ENCODE data around the gene HMCN1. TPM values are rescaled to one million over a fixed set of nuclear protein-coding genes. Genes with fewer than 3 reads are reported as not detected.

Gene HMCN1
- total RNA-seq, 4 donors from 2014 or later, result 53.0 to 87.9 (median 76.8) TPM

GRCh38 chr1:185869590-185869989 is 135.4 kb downstream of the HMCN1 start:
- WGBS, result 33% methylated on average over 2 of the region's 2 CpGs
- peaks cover 0 to 14% (median 0%) of the 10 kb centered on the region in 4 donors for H3K36me3 ChIP-seq
- no peak for DNase-seq (ENCODE audit: extremely low spot score)
- H3K4me1 ChIP-seq, result peaks cover 0 to 29% (median 16%) of the 10 kb centered on the region in 4 donors
- intact Hi-C loops (cut with DNase I), result no loop called here
- no peak overlapping the region for H3K27ac ChIP-seq (replicated peaks in 1 of 4)
- TF ChIP-seq POLR2AphosphoS5 (IDR thresholded peaks at IDR 0.05), result no peak
- no peak for TF ChIP-seq POLR2A (IDR thresholded peaks at IDR 0.05; ENCODE audit: low read depth)
- TF ChIP-seq CTCF (IDR thresholded peaks at IDR 0.05), result no peak
- no peak for TF ChIP-seq EP300 (IDR thresholded peaks at IDR 0.05)
- no peaks in the 10 kb centered on the region for H3K9me3 ChIP-seq
- no peaks in the 10 kb centered on the region for H3K27me3 ChIP-seq
- H3K4me3 ChIP-seq, result no peak overlapping the region

- 82% methylated on average over 2 of the region's 2 CpGs for WGBS
- Histone ChIP-seq H3K36me3 (peaks cover 0 to 10% (median 0%) of the 10 kb centered on the region in 4 donors), H3K4me1 (peaks cover 0 to 29% (median 16%) of the 10 kb centered on the region in 4 donors), H3K27ac (replicated peaks in 1 of 4) (no peak overlapping the region), H3K4me3 (no peak overlapping the region), H3K27me3 (no peaks in the 10 kb centered on the region), H3K9me3 (no peaks in the 10 kb centered on the region)
- DNase-seq (ENCODE audit: extremely low spot score), result no peak
- TF ChIP-seq POLR2AphosphoS5 (IDR thresholded peaks at IDR 0.05), result no peak
- no peak for TF ChIP-seq POLR2A (IDR thresholded peaks at IDR 0.05; ENCODE audit: low read depth)
- TF ChIP-seq CTCF (IDR thresholded peaks at IDR 0.05), result no peak
- no peak for TF ChIP-seq EP300 (IDR thresholded peaks at IDR 0.05)
- intact Hi-C loops (cut with DNase I), result no loop called here
Observed at GRCh38 chr1:185871627-185872150, 137.5 kb downstream of the HMCN1 start.

- Histone ChIP-seq H3K9me3 (no peaks in the 10 kb centered on the region), H3K27me3 (no peaks in the 10 kb centered on the region), H3K27ac (replicated peaks in 1 of 4) (no peak overlapping the region), H3K4me3 (no peak overlapping the region), H3K36me3 (no peaks in the 10 kb centered on the region), H3K4me1 (peaks cover 0 to 22% (median 10%) of the 10 kb centered on the region in 4 donors)
- no peak for DNase-seq (ENCODE audit: extremely low spot score)
- 93% methylated on average over 2 of the region's 2 CpGs for WGBS
- intact Hi-C loops (cut with DNase I), result no loop called here
- TF ChIP-seq POLR2AphosphoS5 (IDR thresholded peaks at IDR 0.05), result no peak
- TF ChIP-seq POLR2A (IDR thresholded peaks at IDR 0.05; ENCODE audit: low read depth), result no peak
- no peak for TF ChIP-seq CTCF (IDR thresholded peaks at IDR 0.05)
- TF ChIP-seq EP300 (IDR thresholded peaks at IDR 0.05), result no peak
Observed at GRCh38 chr1:185874246-185874645, 140.1 kb downstream of the HMCN1 start.

- no peaks in the 10 kb centered on the region for H3K36me3 ChIP-seq
- H3K27me3 ChIP-seq, result no peaks in the 10 kb centered on the region
- H3K27ac ChIP-seq (replicated peaks in 1 of 4), result no peak overlapping the region
- H3K9me3 ChIP-seq, result no peaks in the 10 kb centered on the region
- DNase-seq (ENCODE audit: extremely low spot score), result no peak
- no peak for TF ChIP-seq EP300 (IDR thresholded peaks at IDR 0.05)
- no peak for TF ChIP-seq POLR2A (IDR thresholded peaks at IDR 0.05; ENCODE audit: low read depth)
- TF ChIP-seq POLR2AphosphoS5 (IDR thresholded peaks at IDR 0.05), result no peak
- no peak for TF ChIP-seq CTCF (IDR thresholded peaks at IDR 0.05)
- H3K4me3 ChIP-seq, result no peak overlapping the region
- peaks cover 0 to 6% (median 0%) of the 10 kb centered on the region in 4 donors for H3K4me1 ChIP-seq
- intact Hi-C loops (cut with DNase I), result no loop called here
Observed at GRCh38 chr1:185880330-185880729, 146.1 kb downstream of the HMCN1 start.

- no peaks in the 10 kb centered on the region for H3K27me3 ChIP-seq
- no peak for DNase-seq (ENCODE audit: extremely low spot score)
- TF ChIP-seq POLR2A (IDR thresholded peaks at IDR 0.05; ENCODE audit: low read depth), result no peak
- no peak for TF ChIP-seq POLR2AphosphoS5 (IDR thresholded peaks at IDR 0.05)
- no peak for TF ChIP-seq CTCF (IDR thresholded peaks at IDR 0.05)
- no peak for TF ChIP-seq EP300 (IDR thresholded peaks at IDR 0.05)
- H3K27ac ChIP-seq (replicated peaks in 1 of 4), result no peak overlapping the region
- H3K4me3 ChIP-seq, result no peak overlapping the region
- no peaks in the 10 kb centered on the region for H3K9me3 ChIP-seq
- no peaks in the 10 kb centered on the region for H3K36me3 ChIP-seq
- WGBS, result 88% methylated on average over 7 of the region's 7 CpGs
- intact Hi-C loops (cut with DNase I), result no loop called here
- peaks cover 0 to 6% (median 0%) of the 10 kb centered on the region in 4 donors for H3K4me1 ChIP-seq
Observed at GRCh38 chr1:185880779-185881333, 146.7 kb downstream of the HMCN1 start.

Measured in esophagus muscularis mucosa (tissue), 4 donors.